GM23338 (cell line): ENCODE measurements around the gene RYR2. TPM values are rescaled to one million over a fixed set of nuclear protein-coding genes. Genes with fewer than 3 reads are reported as not detected.
A peak's percentile ranks its signal among the peaks of the same experiment; 100 is the strongest.

ENCODE experiments used
- ATAC-seq: fragments of 200-7000 bp; cut with Tn5 transposase; 3 replicates; pipeline ENCODE4 v1.9.1; 2020
- DNase-seq: peaks from one replicate; pipeline ENCODE4 v3.0.0-alpha.2; 2015; ENCODE audit warnings: low spot score
- H2AFZ ChIP-seq: fragments of 200-600 bp; sonication (generic); 2 replicates; pipeline ENCODE4 v1.8.0; 2016; ENCODE audit warnings: antibody characterized with exemption, mild to moderate bottlenecking, moderate library complexity
- H3F3A ChIP-seq: fragments of 200-600 bp; sonication (generic); replicated peaks from 2 replicates; pipeline ENCODE4 v1.8.0; 2017; ENCODE audit warnings: antibody characterized with exemption, mixed run types, low read depth
- H3K27ac ChIP-seq: fragments of 200-600 bp; sonication (generic); 2 replicates; pipeline ENCODE4 v1.6.1; 2016; ENCODE audit warnings: low read depth
- H3K27me3 ChIP-seq: fragments of 200-600 bp; sonication (generic); 2 replicates; pipeline ENCODE4 v1.8.0; 2016; ENCODE audit warnings: mild to moderate bottlenecking, mixed run types, moderate library complexity; ENCODE audit not compliant: insufficient read depth
- H3K36me3 ChIP-seq: fragments of 200-600 bp; sonication (generic); 2 replicates; pipeline ENCODE4 v1.8.0; 2016; ENCODE audit warnings: mild to moderate bottlenecking; ENCODE audit not compliant: insufficient read depth
- H3K4me1 ChIP-seq: fragments of 200-600 bp; sonication (generic); 2 replicates; pipeline ENCODE4 v1.8.0; 2016; ENCODE audit warnings: mild to moderate bottlenecking, moderate library complexity; ENCODE audit not compliant: insufficient read depth
- H3K4me2 ChIP-seq: fragments of 200-600 bp; sonication (generic); 2 replicates; pipeline ENCODE4 v1.7.1; 2017; ENCODE audit warnings: mixed run types
- H3K4me3 ChIP-seq: fragments of 200-600 bp; sonication (generic); 2 replicates; pipeline ENCODE4 v1.6.1; 2016; ENCODE audit warnings: mixed run types
- H3K79me2 ChIP-seq: fragments of 200-600 bp; sonication (generic); replicated peaks from 2 replicates; pipeline ENCODE4 v1.8.0; 2017; ENCODE audit warnings: mild to moderate bottlenecking; ENCODE audit not compliant: insufficient read depth
- H3K9me2 ChIP-seq: fragments of 200-600 bp; sonication (generic); 2 replicates; pipeline ENCODE4 v1.8.0; 2017; ENCODE audit not compliant: insufficient read depth
- H4K20me1 ChIP-seq: fragments of 200-600 bp; sonication (generic); replicated peaks from 2 replicates; pipeline ENCODE4 v1.8.0; 2017; ENCODE audit warnings: mild to moderate bottlenecking; ENCODE audit not compliant: insufficient read depth
- H3K27ac Mint-ChIP-seq: 2 replicates; pipeline ENCODE4 v1.8.0; 2020; ENCODE audit warnings: inconsistent platforms, mild to moderate bottlenecking, moderate library complexity, mixed read lengths
- H3K27me3 Mint-ChIP-seq: 3 replicates; pipeline ENCODE4 v1.8.0; 2022; ENCODE audit warnings: low read depth, mild to moderate bottlenecking, moderate library complexity, mixed read lengths, inconsistent platforms; ENCODE audit not compliant: insufficient read depth, poor library complexity
- H3K36me3 Mint-ChIP-seq: 3 replicates; pipeline ENCODE4 v1.8.0; 2021; ENCODE audit warnings: low read depth, mild to moderate bottlenecking, inconsistent platforms, moderate library complexity, mixed read lengths
- H3K4me1 Mint-ChIP-seq: 3 replicates; pipeline ENCODE4 v1.8.0; 2020; ENCODE audit warnings: mild to moderate bottlenecking, inconsistent platforms, mixed read lengths
- H3K4me3 Mint-ChIP-seq: 3 replicates; pipeline ENCODE4 v1.8.0; 2021; ENCODE audit warnings: moderate library complexity, mild to moderate bottlenecking, inconsistent platforms, mixed read lengths
- H3K9me3 Mint-ChIP-seq: 3 replicates; pipeline ENCODE4 v1.8.0; 2020; ENCODE audit warnings: moderate library complexity, mild to moderate bottlenecking, inconsistent platforms, mixed read lengths
- CREB1 ChIP-seq: fragments of 250-450 bp; sonication (Bioruptor Pico); IDR thresholded peaks from 2 replicates; pipeline ENCODE4 v1.5.0; 2020; ENCODE audit warnings: low read depth, mild to moderate bottlenecking, moderate library complexity
- EZH2 ChIP-seq: fragments of 200-600 bp; sonication (generic); IDR thresholded peaks from one replicate; pipeline ENCODE4 v1.8.0; 2017; ENCODE audit warnings: antibody characterized with exemption, mild to moderate bottlenecking, low read depth; ENCODE audit not compliant: unreplicated experiment
- JUNB ChIP-seq: IDR thresholded peaks from one replicate; pipeline ENCODE4 v1.6.1; 2016; ENCODE audit warnings: antibody characterized with exemption; ENCODE audit not compliant: unreplicated experiment
- NANOG ChIP-seq: IDR thresholded peaks from 2 replicates; pipeline ENCODE4 v1.6.1; 2016; ENCODE audit warnings: antibody characterized with exemption, borderline replicate concordance
- POLR2AphosphoS5 ChIP-seq: IDR thresholded peaks from 2 replicates; pipeline ENCODE4 v1.6.1; 2016; ENCODE audit warnings: antibody characterized with exemption, low read depth
- REST ChIP-seq: IDR thresholded peaks from one replicate; pipeline ENCODE4 v1.6.1; 2018; ENCODE audit warnings: antibody characterized with exemption; ENCODE audit not compliant: unreplicated experiment
- STAT1 ChIP-seq: IDR thresholded peaks from one replicate; pipeline ENCODE4 v1.6.1; 2016; ENCODE audit warnings: antibody characterized with exemption; ENCODE audit not compliant: unreplicated experiment
- ZNF114 ChIP-seq: fragments of 250-450 bp; sonication (Bioruptor Pico); IDR thresholded peaks from 2 replicates; pipeline ENCODE4 v1.5.0; 2020; ENCODE audit warnings: mild to moderate bottlenecking, moderate library complexity
- ZNF331 ChIP-seq: fragments of 250-450 bp; sonication (Bioruptor Pico); IDR thresholded peaks from 2 replicates; pipeline ENCODE4 v1.5.0; 2020; ENCODE audit warnings: low read depth, mild to moderate bottlenecking, moderate library complexity
- polyA plus RNA-seq: library from polyadenylated mRNA; unstranded; fragments of >200 nt; fragmentation: Nextera tagmentation; extraction: Ambion mirVana; gene quantifications from 2 replicates; pipeline ENCODE4 v1.2.1, GENCODE V29; 2016
- total RNA-seq: library from RNA; depleted of rRNA; stranded (reverse); fragments of >200 nt; shearing (Covaris generic); gene quantifications from 2 replicates; pipeline ENCODE4 v1.2.3, GENCODE V29; 2014
- TF ChIP-seq, protein P1 (sequence below), 2 experiments: fragments of 200-600 bp in 1 of 2; sonication (generic) in 1 of 2; conservative IDR thresholded peaks; 2 replicates each; pipeline versions ENCODE4 v1.5.1 to v1.6.1; 2016 to 2017; ENCODE audit warnings: antibody characterized with exemption in 2 of 2, low read depth in 2 of 2, mild to moderate bottlenecking in 2 of 2, moderate library complexity in 1 of 2
- TF ChIP-seq, protein P2 (sequence below): fragments of 250-450 bp; sonication (Bioruptor Pico); IDR thresholded peaks from 2 replicates; pipeline ENCODE4 v1.5.0; 2020; ENCODE audit warnings: mild to moderate bottlenecking, moderate library complexity
- TF ChIP-seq, protein P3 (sequence below): IDR thresholded peaks from 2 replicates; pipeline ENCODE4 v1.6.1; 2016; ENCODE audit warnings: antibody characterized with exemption

The RYR2 gene
- total and polyA plus RNA-seq, 2 experiments from 2014 or later, result 8.9 to 10.0 TPM

- H3F3A ChIP-seq, result no peaks in the 10 kb centered on the region
- no peaks in the 10 kb centered on the region for H3K79me2 ChIP-seq
- H3K4me1 ChIP-seq, result peaks cover 23% of the 10 kb centered on the region
- TF ChIP-seq NANOG (no peak), CREB1 (CRISPR knock-in tag) (no peak), REST (no peak), STAT1 (no peak), POLR2AphosphoS5 (no peak), ZNF114 (CRISPR knock-in tag) (no peak), JUNB (no peak), EZH2 (no peak), ZNF331 (CRISPR knock-in tag) (no peak)
- TF ChIP-seq, protein P1, sequence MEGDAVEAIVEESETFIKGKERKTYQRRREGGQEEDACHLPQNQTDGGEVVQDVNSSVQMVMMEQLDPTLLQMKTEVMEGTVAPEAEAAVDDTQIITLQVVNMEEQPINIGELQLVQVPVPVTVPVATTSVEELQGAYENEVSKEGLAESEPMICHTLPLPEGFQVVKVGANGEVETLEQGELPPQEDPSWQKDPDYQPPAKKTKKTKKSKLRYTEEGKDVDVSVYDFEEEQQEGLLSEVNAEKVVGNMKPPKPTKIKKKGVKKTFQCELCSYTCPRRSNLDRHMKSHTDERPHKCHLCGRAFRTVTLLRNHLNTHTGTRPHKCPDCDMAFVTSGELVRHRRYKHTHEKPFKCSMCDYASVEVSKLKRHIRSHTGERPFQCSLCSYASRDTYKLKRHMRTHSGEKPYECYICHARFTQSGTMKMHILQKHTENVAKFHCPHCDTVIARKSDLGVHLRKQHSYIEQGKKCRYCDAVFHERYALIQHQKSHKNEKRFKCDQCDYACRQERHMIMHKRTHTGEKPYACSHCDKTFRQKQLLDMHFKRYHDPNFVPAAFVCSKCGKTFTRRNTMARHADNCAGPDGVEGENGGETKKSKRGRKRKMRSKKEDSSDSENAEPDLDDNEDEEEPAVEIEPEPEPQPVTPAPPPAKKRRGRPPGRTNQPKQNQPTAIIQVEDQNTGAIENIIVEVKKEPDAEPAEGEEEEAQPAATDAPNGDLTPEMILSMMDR (conservative IDR thresholded peaks at IDR 0.05; ENCODE audit: low read depth in 2 of 2), result no peak
- TF ChIP-seq, protein P2, sequence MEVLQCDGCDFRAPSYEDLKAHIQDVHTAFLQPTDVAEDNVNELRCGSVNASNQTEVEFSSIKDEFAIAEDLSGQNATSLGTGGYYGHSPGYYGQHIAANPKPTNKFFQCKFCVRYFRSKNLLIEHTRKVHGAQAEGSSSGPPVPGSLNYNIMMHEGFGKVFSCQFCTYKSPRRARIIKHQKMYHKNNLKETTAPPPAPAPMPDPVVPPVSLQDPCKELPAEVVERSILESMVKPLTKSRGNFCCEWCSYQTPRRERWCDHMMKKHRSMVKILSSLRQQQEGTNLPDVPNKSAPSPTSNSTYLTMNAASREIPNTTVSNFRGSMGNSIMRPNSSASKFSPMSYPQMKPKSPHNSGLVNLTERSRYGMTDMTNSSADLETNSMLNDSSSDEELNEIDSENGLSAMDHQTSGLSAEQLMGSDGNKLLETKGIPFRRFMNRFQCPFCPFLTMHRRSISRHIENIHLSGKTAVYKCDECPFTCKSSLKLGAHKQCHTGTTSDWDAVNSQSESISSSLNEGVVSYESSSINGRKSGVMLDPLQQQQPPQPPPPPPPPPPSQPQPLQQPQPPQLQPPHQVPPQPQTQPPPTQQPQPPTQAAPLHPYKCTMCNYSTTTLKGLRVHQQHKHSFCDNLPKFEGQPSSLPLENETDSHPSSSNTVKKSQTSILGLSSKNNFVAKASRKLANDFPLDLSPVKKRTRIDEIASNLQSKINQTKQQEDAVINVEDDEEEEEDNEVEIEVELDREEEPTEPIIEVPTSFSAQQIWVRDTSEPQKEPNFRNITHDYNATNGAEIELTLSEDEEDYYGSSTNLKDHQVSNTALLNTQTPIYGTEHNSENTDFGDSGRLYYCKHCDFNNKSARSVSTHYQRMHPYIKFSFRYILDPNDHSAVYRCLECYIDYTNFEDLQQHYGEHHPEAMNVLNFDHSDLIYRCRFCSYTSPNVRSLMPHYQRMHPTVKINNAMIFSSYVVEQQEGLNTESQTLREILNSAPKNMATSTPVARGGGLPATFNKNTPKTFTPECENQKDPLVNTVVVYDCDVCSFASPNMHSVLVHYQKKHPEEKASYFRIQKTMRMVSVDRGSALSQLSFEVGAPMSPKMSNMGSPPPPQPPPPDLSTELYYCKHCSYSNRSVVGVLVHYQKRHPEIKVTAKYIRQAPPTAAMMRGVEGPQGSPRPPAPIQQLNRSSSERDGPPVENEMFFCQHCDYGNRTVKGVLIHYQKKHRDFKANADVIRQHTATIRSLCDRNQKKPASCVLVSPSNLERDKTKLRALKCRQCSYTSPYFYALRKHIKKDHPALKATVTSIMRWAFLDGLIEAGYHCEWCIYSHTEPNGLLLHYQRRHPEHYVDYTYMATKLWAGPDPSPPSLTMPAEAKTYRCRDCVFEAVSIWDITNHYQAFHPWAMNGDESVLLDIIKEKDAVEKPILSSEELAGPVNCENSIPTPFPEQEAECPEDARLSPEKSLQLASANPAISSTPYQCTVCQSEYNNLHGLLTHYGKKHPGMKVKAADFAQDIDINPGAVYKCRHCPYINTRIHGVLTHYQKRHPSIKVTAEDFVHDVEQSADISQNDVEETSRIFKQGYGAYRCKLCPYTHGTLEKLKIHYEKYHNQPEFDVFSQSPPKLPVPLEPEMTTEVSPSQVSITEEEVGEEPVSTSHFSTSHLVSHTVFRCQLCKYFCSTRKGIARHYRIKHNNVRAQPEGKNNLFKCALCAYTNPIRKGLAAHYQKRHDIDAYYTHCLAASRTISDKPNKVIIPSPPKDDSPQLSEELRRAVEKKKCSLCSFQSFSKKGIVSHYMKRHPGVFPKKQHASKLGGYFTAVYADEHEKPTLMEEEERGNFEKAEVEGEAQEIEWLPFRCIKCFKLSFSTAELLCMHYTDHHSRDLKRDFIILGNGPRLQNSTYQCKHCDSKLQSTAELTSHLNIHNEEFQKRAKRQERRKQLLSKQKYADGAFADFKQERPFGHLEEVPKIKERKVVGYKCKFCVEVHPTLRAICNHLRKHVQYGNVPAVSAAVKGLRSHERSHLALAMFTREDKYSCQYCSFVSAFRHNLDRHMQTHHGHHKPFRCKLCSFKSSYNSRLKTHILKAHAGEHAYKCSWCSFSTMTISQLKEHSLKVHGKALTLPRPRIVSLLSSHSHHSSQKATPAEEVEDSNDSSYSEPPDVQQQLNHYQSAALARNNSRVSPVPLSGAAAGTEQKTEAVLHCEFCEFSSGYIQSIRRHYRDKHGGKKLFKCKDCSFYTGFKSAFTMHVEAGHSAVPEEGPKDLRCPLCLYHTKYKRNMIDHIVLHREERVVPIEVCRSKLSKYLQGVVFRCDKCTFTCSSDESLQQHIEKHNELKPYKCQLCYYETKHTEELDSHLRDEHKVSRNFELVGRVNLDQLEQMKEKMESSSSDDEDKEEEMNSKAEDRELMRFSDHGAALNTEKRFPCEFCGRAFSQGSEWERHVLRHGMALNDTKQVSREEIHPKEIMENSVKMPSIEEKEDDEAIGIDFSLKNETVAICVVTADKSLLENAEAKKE (CRISPR knock-in tag), result no peak
- TF ChIP-seq, protein P3, sequence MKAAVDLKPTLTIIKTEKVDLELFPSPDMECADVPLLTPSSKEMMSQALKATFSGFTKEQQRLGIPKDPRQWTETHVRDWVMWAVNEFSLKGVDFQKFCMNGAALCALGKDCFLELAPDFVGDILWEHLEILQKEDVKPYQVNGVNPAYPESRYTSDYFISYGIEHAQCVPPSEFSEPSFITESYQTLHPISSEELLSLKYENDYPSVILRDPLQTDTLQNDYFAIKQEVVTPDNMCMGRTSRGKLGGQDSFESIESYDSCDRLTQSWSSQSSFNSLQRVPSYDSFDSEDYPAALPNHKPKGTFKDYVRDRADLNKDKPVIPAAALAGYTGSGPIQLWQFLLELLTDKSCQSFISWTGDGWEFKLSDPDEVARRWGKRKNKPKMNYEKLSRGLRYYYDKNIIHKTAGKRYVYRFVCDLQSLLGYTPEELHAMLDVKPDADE, result no peak
- no peaks in the 10 kb centered on the region for H4K20me1 ChIP-seq
- H3K4me1 Mint-ChIP-seq, result peaks cover 22% of the 10 kb centered on the region
- H3K27me3 Mint-ChIP-seq, result peaks cover 11% of the 10 kb centered on the region
- ATAC-seq (no peak), DNase-seq (peak; percentile 11)
- peaks cover 6% of the 10 kb centered on the region; the same call in 1 of the 2 replicates for H3K36me3 ChIP-seq
- H3K4me2 ChIP-seq, result no peak overlapping the region
- H3K27ac ChIP-seq, result no peak overlapping the region
- H3K27me3 ChIP-seq, result peaks cover 9% of the 10 kb centered on the region
- peaks cover 9% of the 10 kb centered on the region; the same call in 1 of the 2 replicates for H3K9me2 ChIP-seq
- no peaks in the 10 kb centered on the region for H3K9me3 Mint-ChIP-seq
- H3K27ac Mint-ChIP-seq, result no peak overlapping the region
- no peak overlapping the region for H3K4me3 Mint-ChIP-seq
- no peak overlapping the region; the same call in 1 of the 2 replicates for H2AFZ ChIP-seq
- H3K36me3 Mint-ChIP-seq, result no peaks in the 10 kb centered on the region
- H3K4me3 ChIP-seq, result no peak overlapping the region
Measured at GRCh38 chr1:237863234-237863633, 821.2 kb downstream of the RYR2 start.
